GM18499 (cell line): ENCODE measurements around the gene ZSWIM5.
"Not testable (repeated sequence)": the region's sequence is repeated elsewhere in the genome, so short reads cannot be mapped to it uniquely, and the experiment has no call there.

Experiments
- ATAC-seq: cut with Tn5 transposase; IDR thresholded peaks from one replicate; pipeline ENCODE4 v1.9.1; 2021; ENCODE audit warnings: moderate number of reproducible peaks; ENCODE audit not compliant: insufficient read depth, unreplicated experiment

The ZSWIM5 gene

DNA sequence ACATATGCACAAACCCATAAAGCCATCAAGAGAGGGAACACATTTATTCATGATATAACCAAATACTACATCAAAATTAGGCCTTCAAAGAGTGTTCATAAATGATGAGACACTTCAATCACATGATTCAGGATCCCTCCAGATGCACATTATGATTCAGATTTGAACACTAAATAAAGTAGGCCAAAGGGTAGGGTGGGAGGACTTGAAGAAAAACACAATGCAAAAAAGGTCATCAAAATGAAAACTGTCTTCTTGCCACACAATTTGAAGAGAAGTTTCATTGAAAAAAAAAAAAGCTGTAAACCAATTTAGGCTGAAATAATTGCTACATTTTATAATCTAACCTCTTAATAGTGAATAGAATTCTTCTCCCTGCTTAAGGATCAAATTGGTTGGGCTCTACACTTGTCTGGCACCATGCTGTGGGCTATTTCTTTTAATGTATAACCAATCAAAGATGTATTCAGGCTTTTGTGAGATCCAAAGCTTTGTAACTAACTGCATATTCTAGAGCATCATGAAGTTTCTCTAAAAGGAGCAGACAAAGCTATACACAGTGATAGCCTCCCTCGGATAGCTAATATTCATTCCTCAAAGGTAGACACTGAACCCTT is 58.1 kb downstream of the ZSWIM5 start:
- no peak for ATAC-seq

- ATAC-seq, result no peak
Measured at GRCh38 chr1:45146833-45147232, 59.6 kb downstream of the ZSWIM5 start.

- no peak for ATAC-seq
Measured at GRCh38 chr1:45141247-45142003, 65.0 kb downstream of the ZSWIM5 start.

DNA sequence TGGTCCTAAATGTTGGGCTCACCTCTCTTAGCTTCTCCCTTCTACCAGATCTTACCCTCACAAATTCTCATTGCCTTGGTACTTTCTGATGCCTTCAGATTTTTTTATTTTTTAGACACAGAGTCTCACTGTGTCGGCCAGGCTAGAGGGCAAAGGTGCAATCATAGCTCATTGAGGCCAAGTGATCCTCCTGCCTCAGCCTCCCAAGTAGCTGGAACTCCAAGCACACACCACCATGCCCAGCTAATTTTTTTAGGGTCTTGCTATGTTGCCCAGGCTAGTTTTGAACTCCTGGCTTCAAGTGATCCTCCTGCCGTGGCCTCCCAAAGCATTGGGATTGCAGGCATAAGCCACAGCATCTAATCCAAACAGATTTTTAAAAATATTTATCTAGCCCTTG is 69.4 kb downstream of the ZSWIM5 start:
- ATAC-seq, result no peak

- no peak for ATAC-seq
Measured at GRCh38 chr1:45135316-45135715, 71.1 kb downstream of the ZSWIM5 start.

DNA sequence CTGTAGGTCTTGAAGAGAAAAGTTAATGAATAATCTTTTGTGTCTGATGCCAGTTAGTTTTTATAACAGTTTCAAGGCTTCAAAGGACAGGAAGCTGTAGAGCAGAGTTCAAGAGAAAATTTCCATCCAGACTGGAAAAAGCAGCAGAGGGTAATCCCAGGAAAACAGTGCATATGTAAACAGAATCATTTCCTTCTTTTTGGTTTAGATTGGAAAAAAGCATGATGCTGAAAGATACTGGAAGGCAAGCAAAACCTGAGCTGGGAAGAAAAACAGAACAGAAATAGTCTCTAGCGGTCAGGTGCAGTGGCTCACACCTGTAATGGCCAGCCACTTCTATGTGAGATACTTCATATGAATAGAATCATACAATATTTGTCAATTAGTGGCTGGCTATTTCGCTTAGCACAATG is 71.9 kb downstream of the ZSWIM5 start:
- no peak for ATAC-seq

GRCh38 chr1:45132719-45133118 is 73.7 kb downstream of the ZSWIM5 start:
- ATAC-seq, result not testable (repeated sequence)

DNA sequence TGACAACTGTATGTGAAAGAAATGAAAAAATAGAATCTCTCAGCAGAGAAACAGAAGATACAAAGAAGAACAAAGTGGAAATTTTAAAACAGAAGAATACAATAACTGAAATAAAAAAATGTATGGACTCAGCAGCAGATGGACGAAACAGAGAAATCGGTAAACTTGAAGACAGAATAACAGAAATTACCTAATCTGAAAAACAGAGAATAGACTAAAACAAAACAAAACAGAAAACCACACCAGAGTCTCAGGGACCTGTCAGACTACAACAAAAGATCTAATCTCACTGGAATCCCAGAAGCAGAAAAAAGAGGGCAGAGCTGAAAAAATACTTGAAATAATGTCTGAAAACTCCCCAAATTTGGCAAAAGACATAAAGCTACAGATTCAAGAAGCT is 83.0 kb downstream of the ZSWIM5 start:
- ATAC-seq, result no peak

DNA sequence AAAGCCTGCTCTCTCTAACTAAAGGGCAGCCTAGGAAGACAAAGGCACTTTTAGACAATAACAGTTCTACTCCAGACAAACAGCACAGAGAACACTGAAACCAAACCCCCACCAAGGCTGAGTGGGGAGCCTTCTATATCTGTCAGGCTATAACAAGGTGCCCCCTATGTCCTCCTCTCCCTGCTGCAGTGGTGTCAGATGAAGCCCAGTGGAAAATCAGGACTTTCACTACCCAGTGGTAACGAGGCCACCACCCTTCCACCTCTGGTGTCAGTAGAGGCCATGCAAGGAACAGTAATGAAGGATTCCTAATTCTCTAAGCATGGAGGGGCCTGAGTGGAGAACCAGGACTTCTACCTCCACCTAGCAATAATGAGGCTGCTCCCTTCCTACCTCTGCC is 83.7 kb downstream of the ZSWIM5 start:
- ATAC-seq, result no peak

GRCh38 chr1:45117766-45118165 is 88.6 kb downstream of the ZSWIM5 start:
- no peak for ATAC-seq

DNA sequence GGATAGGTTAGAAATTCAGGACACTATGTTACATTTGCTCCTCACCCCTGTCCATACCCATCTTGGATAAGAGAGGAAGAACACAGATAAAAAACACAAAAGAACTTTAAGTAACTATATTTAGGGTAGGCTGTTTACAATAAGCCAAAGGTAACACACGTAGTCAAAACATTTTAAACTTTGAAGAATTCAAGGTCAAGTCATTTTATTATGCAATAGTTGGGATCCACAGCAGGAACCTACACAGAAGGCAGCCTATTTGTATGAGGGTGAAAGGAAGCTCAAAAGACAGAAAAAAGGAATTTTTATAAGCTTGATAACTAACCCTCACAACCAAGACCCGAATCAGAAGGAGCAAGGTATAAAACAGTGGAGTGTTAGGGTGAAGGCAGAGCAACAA is 89.6 kb downstream of the ZSWIM5 start:
- no peak for ATAC-seq

DNA sequence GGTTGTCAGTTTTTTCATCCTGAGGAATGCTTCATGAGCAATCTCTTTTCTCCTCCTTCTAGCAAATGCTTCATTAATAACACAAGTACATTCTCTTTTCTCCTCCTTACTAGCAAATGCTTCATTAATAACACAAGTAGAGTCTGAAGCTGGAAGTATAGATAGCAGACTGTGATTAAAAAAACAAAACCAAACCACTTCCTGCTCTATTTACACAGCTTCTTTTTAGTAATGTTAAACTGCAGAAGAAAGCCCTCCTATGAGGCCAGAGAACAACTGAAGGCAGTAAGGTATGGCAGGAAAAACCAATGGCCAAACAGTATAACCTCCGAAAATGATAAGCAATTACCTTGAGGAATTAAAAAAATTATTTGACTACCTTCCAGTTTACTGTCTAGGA is 90.1 kb downstream of the ZSWIM5 start:
- ATAC-seq, result no peak

- not testable (repeated sequence) for ATAC-seq
Measured at GRCh38 chr1:45115198-45115597, 91.2 kb downstream of the ZSWIM5 start.

- no peak for ATAC-seq
Measured at GRCh38 chr1:45112661-45113060, 93.7 kb downstream of the ZSWIM5 start.

- no peak for ATAC-seq
Measured at GRCh38 chr1:45111239-45111638, 95.2 kb downstream of the ZSWIM5 start.

- no peak for ATAC-seq
Measured at GRCh38 chr1:45107782-45108181, 98.6 kb downstream of the ZSWIM5 start.

- ATAC-seq, result not testable (repeated sequence)
Measured at GRCh38 chr1:45106864-45107263, 99.5 kb downstream of the ZSWIM5 start.

- not testable (repeated sequence) for ATAC-seq
Measured at GRCh38 chr1:45106156-45106545, 100.3 kb downstream of the ZSWIM5 start.

DNA sequence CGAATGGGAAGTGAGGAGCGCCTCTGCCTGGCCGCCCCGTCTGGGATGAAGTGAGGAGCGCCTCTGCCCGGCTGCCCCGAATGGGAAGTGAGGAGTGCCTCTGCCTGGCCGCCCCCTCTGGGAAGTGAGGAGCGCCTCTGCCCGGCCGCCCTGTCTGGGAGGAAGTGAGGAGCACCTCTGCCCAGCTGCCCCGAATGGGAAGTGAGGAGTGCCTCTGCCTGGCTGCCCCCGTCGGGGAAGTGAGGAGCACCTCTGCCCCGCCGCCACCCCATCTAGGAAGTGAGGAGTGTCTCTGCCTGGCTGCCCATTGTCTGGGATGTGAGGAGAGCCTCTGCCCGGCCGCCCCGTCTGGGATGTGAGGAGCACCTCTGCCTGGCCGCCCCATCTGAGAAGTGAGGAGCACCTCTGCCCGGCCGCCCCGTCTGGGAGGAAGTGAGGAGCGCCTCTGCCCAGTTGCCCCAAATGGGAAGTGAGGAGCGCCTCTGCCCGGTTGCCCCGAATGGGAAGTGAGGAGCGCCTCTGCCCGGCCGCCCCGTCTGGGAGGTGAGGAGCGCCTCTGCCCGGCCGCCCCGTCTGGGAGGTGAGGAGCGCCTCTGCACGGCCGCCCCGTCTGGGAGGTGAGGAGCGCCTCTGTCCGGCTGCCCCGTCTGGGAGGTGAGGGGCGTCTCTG is 100.8 kb downstream of the ZSWIM5 start:
- ATAC-seq, result not testable (repeated sequence)

- no peak for ATAC-seq
Measured at GRCh38 chr1:45103534-45103933, 102.9 kb downstream of the ZSWIM5 start.

DNA sequence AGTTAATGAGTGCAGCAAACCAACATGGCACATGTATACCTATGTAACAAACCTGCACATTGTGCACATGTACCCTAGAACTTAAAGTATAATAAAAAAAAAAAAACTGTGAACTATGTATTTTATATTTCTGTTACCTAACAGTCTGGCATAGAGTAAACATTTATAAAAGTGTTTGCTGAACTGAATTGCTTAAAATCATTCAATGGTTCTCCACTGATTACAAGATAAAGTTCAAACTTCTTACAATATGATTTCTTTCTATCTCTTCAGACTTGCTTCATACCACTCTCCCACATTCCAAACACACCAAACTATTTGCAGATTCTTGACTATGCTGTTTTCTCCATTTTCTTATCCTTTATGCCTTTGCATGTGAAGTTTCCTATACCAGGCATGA is 104.5 kb downstream of the ZSWIM5 start:
- no peak for ATAC-seq
